Smooth muscle cell (in vitro differentiated cells): ENCODE data around the gene TXNRD3. TPM values are rescaled to one million over a fixed set of nuclear protein-coding genes. Genes with fewer than 3 reads are reported as not detected.

Source experiments
- DNase-seq: peaks from one replicate; lab custom pipeline; 2025; ENCODE audit not compliant: unreplicated experiment; lab: John Stamatoyannopoulos, UW
- H2AFZ ChIP-seq: fragments of 200-600 bp; sonication (generic); 2 replicates; pipeline ENCODE4 v1.6.0; 2016; ENCODE audit warnings: antibody characterized with exemption, low read depth, mild to moderate bottlenecking
- H3F3A ChIP-seq: fragments of 200-600 bp; sonication (generic); 2 replicates; pipeline ENCODE4 v1.6.0; 2017; ENCODE audit warnings: antibody characterized with exemption, low read depth
- H3K27ac ChIP-seq: fragments of 200-600 bp; sonication (generic); 2 replicates; pipeline ENCODE4 v1.5.1; 2016; ENCODE audit warnings: low read depth, mild to moderate bottlenecking
- H3K27me3 ChIP-seq: fragments of 200-600 bp; sonication (generic); 2 replicates; pipeline ENCODE4 v1.6.1; 2016; ENCODE audit warnings: low read depth, mild to moderate bottlenecking
- H3K36me3 ChIP-seq: fragments of 200-600 bp; sonication (generic); 2 replicates; pipeline ENCODE4 v1.5.1; 2016; ENCODE audit warnings: low read depth
- H3K4me1 ChIP-seq: fragments of 200-600 bp; sonication (generic); 2 replicates; pipeline ENCODE4 v1.5.1; 2016; ENCODE audit warnings: low read depth
- H3K4me2 ChIP-seq: fragments of 200-600 bp; sonication (generic); 2 replicates; pipeline ENCODE4 v1.6.0; 2016; ENCODE audit warnings: mild to moderate bottlenecking
- H3K4me3 ChIP-seq: fragments of 200-600 bp; sonication (generic); 2 replicates; pipeline ENCODE4 v1.5.1; 2016; ENCODE audit warnings: mild to moderate bottlenecking
- H3K79me2 ChIP-seq: fragments of 200-600 bp; sonication (generic); 2 replicates; pipeline ENCODE4 v1.6.0; 2016; ENCODE audit warnings: low read depth, mild to moderate bottlenecking
- H3K9ac ChIP-seq: fragments of 200-600 bp; sonication (generic); 2 replicates; pipeline ENCODE4 v1.6.0; 2016; ENCODE audit warnings: low read depth
- H3K9me3 ChIP-seq: fragments of 200-600 bp; sonication (generic); replicated peaks from 2 replicates; pipeline ENCODE4 v1.5.1; 2016; ENCODE audit warnings: low read depth
- H4K20me1 ChIP-seq: fragments of 200-600 bp; sonication (generic); 2 replicates; pipeline ENCODE4 v1.6.0; 2016; ENCODE audit warnings: low read depth
- CTCF ChIP-seq: fragments of 200-600 bp; sonication (generic); IDR thresholded peaks from 2 replicates; pipeline ENCODE4 v1.5.1; 2017; ENCODE audit warnings: borderline replicate concordance, mild to moderate bottlenecking, antibody characterized with exemption; ENCODE audit not compliant: insufficient read depth, poor library complexity, severe bottlenecking
- WGBS: methylation state at CpG from one replicate; pipeline ENCODE4 v1.1.7; 2016; ENCODE audit warnings: low lambda C conversion rate; 5-methylcytosine and 5-hydroxymethylcytosine counted together
- polyA plus RNA-seq: library from polyadenylated mRNA; unstranded; fragments of >200 nt; fragmentation: Nextera tagmentation; extraction: Ambion mirVana; gene quantifications from 2 replicates; pipeline ENCODE4 v1.2.1, GENCODE V29; 2016
- total RNA-seq: library from RNA; depleted of rRNA; stranded (reverse); fragments of >200 nt; gene quantifications from 2 replicates; pipeline ENCODE4 v1.2.3, GENCODE V29; 2014

The TXNRD3 gene
- total and polyA plus RNA-seq, 2 experiments from 2014 or later, result 13.7 to 27.2 TPM

DNA sequence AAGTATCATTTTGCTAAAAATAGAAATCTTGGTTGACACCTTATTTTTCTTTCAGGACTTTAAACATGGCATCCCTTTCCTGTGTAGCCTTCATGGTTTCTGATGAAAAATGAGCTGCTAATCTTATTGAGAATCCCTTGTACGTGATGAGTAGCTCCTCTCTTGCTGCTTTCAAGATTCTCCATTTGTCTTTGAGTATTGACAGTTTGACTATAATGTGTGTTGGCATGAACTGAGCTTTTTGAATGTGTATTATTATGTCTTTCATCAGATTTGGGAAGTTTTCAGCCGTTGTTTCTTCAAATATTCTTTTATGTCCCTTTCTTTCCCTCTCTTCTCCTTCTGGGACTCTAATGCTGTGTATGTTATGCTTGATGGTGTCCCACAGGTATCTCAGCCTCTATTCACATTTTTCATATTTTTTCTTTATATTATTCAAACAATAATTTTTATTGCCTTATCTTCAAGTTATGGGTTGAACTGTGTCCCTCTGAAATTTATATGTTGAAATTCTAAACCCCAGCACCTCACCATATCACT, 92.1 kb downstream of the TXNRD3 start:
- WGBS, result 46% methylated on average over 2 of the region's 2 CpGs
- Histone ChIP-seq H3K27me3 (peaks cover 10% of the 10 kb centered on the region), H3K27ac (no peak overlapping the region), H3F3A (no peaks in the 10 kb centered on the region), H4K20me1 (no peaks in the 10 kb centered on the region), H3K79me2 (no peaks in the 10 kb centered on the region), H3K9me3 (no peaks in the 10 kb centered on the region), H3K9ac (no peak overlapping the region), H3K36me3 (no peaks in the 10 kb centered on the region), H2AFZ (no peak overlapping the region), H3K4me1 (no peaks in the 10 kb centered on the region), H3K4me2 (no peak overlapping the region), H3K4me3 (no peak overlapping the region)
- no peak for DNase-seq
- no peak for TF ChIP-seq CTCF

DNA sequence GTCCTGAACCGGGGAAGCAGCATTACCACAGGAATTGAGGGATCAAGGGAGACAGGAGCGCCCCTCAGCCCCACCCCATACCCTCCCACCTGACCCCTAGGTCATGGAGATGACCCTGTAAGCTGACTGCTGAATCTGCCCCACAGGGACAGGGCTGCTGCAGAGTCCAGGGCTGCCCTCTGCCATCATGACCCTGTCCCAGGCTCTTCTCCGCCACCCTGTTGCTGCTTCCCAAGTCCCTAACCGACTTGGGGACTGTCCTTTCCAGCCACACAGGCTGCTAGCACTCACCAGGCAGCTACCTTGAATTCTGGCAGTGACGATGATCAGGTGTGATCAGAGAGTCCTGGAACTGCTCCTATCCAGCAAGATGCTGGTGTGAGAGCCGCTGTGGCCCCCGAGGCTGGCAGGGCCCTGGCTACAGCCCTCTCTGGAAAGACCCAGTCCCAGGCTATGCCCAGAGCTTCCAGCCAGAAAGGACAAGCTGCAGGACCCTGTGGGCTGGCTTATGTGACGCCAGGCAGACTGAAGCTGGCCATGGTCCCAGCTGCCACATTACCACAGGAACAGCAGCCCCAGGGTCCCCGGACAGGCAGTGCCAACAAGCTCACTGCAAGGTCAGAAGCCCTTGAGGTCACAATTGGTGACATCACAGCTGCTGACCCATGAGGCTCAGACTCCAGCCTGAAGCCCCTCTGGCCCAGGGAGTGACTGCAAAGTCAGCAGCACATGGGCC, 96.4 kb downstream of the TXNRD3 start, which contains the start of gene C3orf22:
C3orf22 (minus strand) TSS at position 597 of the 736 bp plus-strand sequence. CDS start 5,542 bp downstream, outside the sequence.
- H3K9ac ChIP-seq, result no peak within 1 kb of the TSS
- H3K27ac ChIP-seq, result no peak within 1 kb of the TSS
- no peak for TF ChIP-seq CTCF
- peaks cover 3% of the 10 kb centered on the region for H3K27me3 ChIP-seq
- no peak within 1 kb of the TSS for H3K4me3 ChIP-seq
- H3K9me3 ChIP-seq, result no peaks in the 10 kb centered on the region
- H4K20me1 ChIP-seq, result no peaks in the 10 kb centered on the region
- no peaks in the 10 kb centered on the region for H3K4me1 ChIP-seq
- no peak within 1 kb of the TSS for H3K4me2 ChIP-seq
- no peaks in the 10 kb centered on the region for H3K79me2 ChIP-seq
- DNase-seq, result no peak
- no peak within 1 kb of the TSS for H2AFZ ChIP-seq
- no peaks in the 10 kb centered on the region for H3F3A ChIP-seq
- H3K36me3 ChIP-seq, result no peaks in the 10 kb centered on the region
- WGBS, result 82% methylated on average over 9 of the region's 9 CpGs

DNA sequence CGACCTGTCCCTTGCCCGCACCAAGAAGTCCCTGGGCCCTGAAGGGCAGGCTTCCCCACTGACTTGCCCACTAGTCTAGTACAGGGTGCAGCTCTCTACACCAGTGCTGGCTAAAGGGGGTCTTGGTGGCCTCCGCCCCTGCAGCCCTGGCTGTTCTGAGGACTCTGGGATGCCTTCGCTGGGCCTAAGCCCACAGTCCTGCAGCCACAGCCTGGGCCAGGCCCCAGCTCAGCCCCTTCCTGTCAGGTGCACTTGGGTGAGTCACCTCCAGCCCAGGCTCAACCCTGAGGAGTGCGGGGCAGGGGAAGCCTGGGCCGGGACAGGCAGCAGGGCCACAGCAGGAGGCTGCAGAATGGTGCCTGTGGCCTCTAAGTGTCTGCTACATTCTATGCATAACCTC, 97.2 kb downstream of the TXNRD3 start:
- no peak overlapping the region for H3K4me3 ChIP-seq
- no peak for DNase-seq
- 75% methylated on average over 6 of the region's 6 CpGs for WGBS
- H3K9ac ChIP-seq, result no peak overlapping the region
- H4K20me1 ChIP-seq, result no peaks in the 10 kb centered on the region
- no peaks in the 10 kb centered on the region for H3K36me3 ChIP-seq
- no peaks in the 10 kb centered on the region for H3K79me2 ChIP-seq
- H3K4me2 ChIP-seq, result no peak overlapping the region
- no peak overlapping the region for H3K27ac ChIP-seq
- no peaks in the 10 kb centered on the region for H3K4me1 ChIP-seq
- H3K27me3 ChIP-seq, result peaks cover 3% of the 10 kb centered on the region
- H2AFZ ChIP-seq, result no peak overlapping the region
- no peak for TF ChIP-seq CTCF
- no peaks in the 10 kb centered on the region for H3K9me3 ChIP-seq
- no peaks in the 10 kb centered on the region for H3F3A ChIP-seq

DNA sequence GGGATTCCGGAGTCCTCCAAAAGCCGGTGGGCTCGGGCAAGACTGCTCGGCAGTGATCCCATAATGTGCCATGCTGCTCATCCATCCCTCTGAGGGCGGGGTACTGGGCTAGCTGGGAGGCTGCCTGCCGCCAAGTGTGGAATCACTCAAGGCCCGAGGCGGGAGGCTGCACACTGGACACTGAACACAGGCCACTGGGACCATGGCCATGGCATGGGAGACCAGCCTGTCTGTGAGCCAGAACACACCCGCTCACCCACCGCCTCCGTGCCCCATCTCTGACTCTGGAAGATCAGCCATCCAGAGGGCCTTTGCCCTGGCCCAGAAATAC, 97.5 kb downstream of the TXNRD3 start:
- Histone ChIP-seq H3K4me2 (no peak overlapping the region), H3K27ac (no peak overlapping the region), H3K27me3 (peaks cover 3% of the 10 kb centered on the region), H3F3A (no peaks in the 10 kb centered on the region), H3K36me3 (no peaks in the 10 kb centered on the region), H2AFZ (no peak overlapping the region), H4K20me1 (no peaks in the 10 kb centered on the region), H3K4me1 (no peaks in the 10 kb centered on the region), H3K9me3 (no peaks in the 10 kb centered on the region), H3K79me2 (no peaks in the 10 kb centered on the region), H3K4me3 (no peak overlapping the region), H3K9ac (no peak overlapping the region)
- DNase-seq, result no peak
- TF ChIP-seq CTCF, result no peak
- WGBS, result 98% methylated on average over 11 of the region's 11 CpGs
